ENCODE measurements around the gene GPC1. TPM values are rescaled to one million over a fixed set of nuclear protein-coding genes. Genes with fewer than 3 reads are reported as not detected.

Gene GPC1
- polyA plus RNA-seq, 1 of the 3 experiments (the other 2 are of a cell fraction) = 65.5 TPM

DNA sequence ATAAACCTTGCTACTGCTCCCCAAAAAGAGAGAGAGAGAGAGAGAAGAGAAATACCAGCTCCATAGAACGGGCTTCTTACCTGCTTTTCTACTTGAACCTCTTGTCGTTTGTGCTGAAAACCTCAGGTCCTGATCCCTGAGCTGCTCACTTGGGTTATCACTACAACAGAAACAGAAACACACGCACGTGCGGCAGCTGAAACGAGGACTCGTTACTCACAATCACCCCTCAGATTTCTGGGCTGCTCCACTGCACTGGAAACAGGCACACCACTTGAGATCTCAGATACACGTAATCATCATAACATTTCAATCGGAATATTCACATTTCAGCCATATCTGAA is 48.2 kb upstream of the GPC1 start:
- no peaks in the 10 kb centered on the region for H3K79me2 ChIP-seq (ENCODE audit: insufficient read depth)
- H3K9me2 ChIP-seq = no peaks in the 10 kb centered on the region
- H3K9me3 ChIP-seq = no peaks in the 10 kb centered on the region
- peak overlapping the region in 1 of 2 experiments; percentile 41; a peak in 1 of 4 replicates for H3K27ac ChIP-seq (ENCODE audit: low read depth in 2 of 2, low read length in 1 of 2)
- no peaks in the 10 kb centered on the region for H3K36me3 ChIP-seq (replicated peaks in 1 of 2; ENCODE audit: control insufficient read depth in 1 of 2, insufficient read depth in 2 of 2, low read length in 1 of 2)
- H4K20me1 ChIP-seq (ENCODE audit: insufficient read depth) = no peaks in the 10 kb centered on the region
- ChIA-PET POLR2A (no interaction called here), CTCF (interaction anchor here (1.5 kb wide), 1 partner anchor 52 kb away, joined by 5 read pairs; no protein-coding TSS in a partner anchor)
- no peaks in the 10 kb centered on the region for H3F3A ChIP-seq (replicated peaks; ENCODE audit: insufficient read depth)
- no peak overlapping the region for H2AFZ ChIP-seq (ENCODE audit: low read depth)
- TF ChIP-seq GABPA (IDR thresholded peaks at IDR 0.05; ENCODE audit: low read depth) (no peak), GATA2 (CRISPR knock-in tag; IDR thresholded peaks at IDR 0.05) (no peak), FOXM1 (IDR thresholded peaks at IDR 0.05; ENCODE audit: low read depth) (no peak), SMC3 (IDR thresholded peaks at IDR 0.05; ENCODE audit: low read depth, low read length) (no peak), NRF1 (IDR thresholded peaks at IDR 0.05; ENCODE audit: low read depth, low read length) (no peak), EP300 (IDR thresholded peaks at IDR 0.05; ENCODE audit: borderline replicate concordance in 1 of 2, low read depth in 1 of 2, low read length in 1 of 2) (no peak), TAF1 (IDR thresholded peaks at IDR 0.05; ENCODE audit: borderline replicate concordance, low read depth, low read length) (no peak), MEF2A (IDR thresholded peaks at IDR 0.05; ENCODE audit: borderline replicate concordance, low read depth) (no peak), RFX5 (IDR thresholded peaks at IDR 0.05; ENCODE audit: low read length) (no peak), FOSL2 (IDR thresholded peaks at IDR 0.05; ENCODE audit: borderline replicate concordance, low read depth) (no peak), RCOR1 (IDR thresholded peaks at IDR 0.05; ENCODE audit: low read length) (no peak), TEAD4 (IDR thresholded peaks at IDR 0.05; ENCODE audit: borderline replicate concordance, insufficient read depth) (no peak)
- TF ChIP-seq, protein P1, sequence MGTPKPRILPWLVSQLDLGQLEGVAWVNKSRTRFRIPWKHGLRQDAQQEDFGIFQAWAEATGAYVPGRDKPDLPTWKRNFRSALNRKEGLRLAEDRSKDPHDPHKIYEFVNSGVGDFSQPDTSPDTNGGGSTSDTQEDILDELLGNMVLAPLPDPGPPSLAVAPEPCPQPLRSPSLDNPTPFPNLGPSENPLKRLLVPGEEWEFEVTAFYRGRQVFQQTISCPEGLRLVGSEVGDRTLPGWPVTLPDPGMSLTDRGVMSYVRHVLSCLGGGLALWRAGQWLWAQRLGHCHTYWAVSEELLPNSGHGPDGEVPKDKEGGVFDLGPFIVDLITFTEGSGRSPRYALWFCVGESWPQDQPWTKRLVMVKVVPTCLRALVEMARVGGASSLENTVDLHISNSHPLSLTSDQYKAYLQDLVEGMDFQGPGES (IDR thresholded peaks at IDR 0.05; ENCODE audit: low read depth, low read length) = no peak
- TF ChIP-seq, protein P2, sequence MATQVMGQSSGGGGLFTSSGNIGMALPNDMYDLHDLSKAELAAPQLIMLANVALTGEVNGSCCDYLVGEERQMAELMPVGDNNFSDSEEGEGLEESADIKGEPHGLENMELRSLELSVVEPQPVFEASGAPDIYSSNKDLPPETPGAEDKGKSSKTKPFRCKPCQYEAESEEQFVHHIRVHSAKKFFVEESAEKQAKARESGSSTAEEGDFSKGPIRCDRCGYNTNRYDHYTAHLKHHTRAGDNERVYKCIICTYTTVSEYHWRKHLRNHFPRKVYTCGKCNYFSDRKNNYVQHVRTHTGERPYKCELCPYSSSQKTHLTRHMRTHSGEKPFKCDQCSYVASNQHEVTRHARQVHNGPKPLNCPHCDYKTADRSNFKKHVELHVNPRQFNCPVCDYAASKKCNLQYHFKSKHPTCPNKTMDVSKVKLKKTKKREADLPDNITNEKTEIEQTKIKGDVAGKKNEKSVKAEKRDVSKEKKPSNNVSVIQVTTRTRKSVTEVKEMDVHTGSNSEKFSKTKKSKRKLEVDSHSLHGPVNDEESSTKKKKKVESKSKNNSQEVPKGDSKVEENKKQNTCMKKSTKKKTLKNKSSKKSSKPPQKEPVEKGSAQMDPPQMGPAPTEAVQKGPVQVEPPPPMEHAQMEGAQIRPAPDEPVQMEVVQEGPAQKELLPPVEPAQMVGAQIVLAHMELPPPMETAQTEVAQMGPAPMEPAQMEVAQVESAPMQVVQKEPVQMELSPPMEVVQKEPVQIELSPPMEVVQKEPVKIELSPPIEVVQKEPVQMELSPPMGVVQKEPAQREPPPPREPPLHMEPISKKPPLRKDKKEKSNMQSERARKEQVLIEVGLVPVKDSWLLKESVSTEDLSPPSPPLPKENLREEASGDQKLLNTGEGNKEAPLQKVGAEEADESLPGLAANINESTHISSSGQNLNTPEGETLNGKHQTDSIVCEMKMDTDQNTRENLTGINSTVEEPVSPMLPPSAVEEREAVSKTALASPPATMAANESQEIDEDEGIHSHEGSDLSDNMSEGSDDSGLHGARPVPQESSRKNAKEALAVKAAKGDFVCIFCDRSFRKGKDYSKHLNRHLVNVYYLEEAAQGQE (IDR thresholded peaks at IDR 0.05; ENCODE audit: low read depth, low read length) = no peak
- TF ChIP-seq, protein P3, sequence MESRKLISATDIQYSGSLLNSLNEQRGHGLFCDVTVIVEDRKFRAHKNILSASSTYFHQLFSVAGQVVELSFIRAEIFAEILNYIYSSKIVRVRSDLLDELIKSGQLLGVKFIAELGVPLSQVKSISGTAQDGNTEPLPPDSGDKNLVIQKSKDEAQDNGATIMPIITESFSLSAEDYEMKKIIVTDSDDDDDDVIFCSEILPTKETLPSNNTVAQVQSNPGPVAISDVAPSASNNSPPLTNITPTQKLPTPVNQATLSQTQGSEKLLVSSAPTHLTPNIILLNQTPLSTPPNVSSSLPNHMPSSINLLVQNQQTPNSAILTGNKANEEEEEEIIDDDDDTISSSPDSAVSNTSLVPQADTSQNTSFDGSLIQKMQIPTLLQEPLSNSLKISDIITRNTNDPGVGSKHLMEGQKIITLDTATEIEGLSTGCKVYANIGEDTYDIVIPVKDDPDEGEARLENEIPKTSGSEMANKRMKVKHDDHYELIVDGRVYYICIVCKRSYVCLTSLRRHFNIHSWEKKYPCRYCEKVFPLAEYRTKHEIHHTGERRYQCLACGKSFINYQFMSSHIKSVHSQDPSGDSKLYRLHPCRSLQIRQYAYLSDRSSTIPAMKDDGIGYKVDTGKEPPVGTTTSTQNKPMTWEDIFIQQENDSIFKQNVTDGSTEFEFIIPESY (IDR thresholded peaks at IDR 0.05; ENCODE audit: borderline replicate concordance, low read depth) = no peak
- no peak overlapping the region for H3K9ac ChIP-seq
- no peaks in the 10 kb centered on the region for H3K27me3 ChIP-seq (ENCODE audit: insufficient read depth)
- 0 out of 4 replicates have a peak, but pooled peaks cover 0 to 6% of the 10 kb centered on the region in 2 experiments for H3K4me1 ChIP-seq (ENCODE audit: control insufficient read depth in 1 of 2, insufficient read depth in 2 of 2, low read depth in 1 of 2, low read length in 1 of 2)
- H3K4me2 ChIP-seq = peak overlapping the region; percentile 27; the same call in 1 of the 2 replicates
- H3K4me3 ChIP-seq (ENCODE audit: low read depth in 2 of 2, low read length in 1 of 2) = no peak overlapping the region
- DNase-seq = no peak
- WGBS (ENCODE audit: low lambda C conversion rate) = 72% methylated on average over 9 of the region's 9 CpGs

Data from SK-N-SH (cell line).